NCI-H345 (cell line): ENCODE data around the gene NUCB1.
A peak's percentile ranks its signal among the peaks of the same experiment; 100 is the strongest.

Experiments used
- DNase-seq: peaks from one replicate; lab custom pipeline; 2025; lab: John Stamatoyannopoulos, UW

Gene NUCB1

DNA sequence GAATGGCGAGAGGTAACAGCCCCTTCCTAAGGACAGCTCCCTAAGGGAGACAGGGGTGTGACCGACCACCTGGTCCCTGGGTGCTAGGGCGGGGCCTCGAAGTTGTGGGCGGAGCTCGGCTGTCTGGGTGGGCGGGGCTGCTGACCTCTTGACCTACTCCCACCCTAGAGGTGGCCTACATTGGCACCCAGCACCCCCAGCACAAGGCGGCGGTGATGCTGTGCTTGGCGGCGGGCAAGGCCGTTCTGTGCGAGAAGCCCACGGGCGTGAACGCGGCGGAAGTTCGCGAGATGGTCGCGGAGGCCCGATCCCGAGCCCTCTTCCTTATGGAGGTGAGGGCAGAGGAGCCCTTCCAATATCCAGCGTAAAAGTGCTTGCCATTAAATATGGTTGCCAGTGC lies 35.8 kb downstream of the NUCB1 start:
- no peak for DNase-seq

DNA sequence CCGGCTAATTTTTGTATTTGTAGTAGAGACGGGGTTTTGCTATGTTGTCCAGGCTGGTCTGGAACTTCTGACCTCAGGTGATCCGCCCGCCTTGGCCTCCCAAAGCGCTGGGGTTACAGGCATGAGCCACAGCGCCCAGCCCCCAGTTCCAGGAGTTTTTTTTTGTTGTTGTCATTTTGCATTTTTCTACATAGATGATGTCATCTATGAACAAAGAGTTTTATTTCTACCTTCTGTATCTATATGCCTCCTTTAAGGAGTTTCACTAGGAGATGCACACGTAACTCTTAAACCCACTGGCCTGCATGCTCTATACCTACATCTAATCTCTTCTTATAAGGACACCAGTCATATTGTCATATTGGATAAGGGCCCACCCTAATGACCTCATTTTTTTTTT lies 38.1 kb downstream of the NUCB1 start:
- no peak for DNase-seq

GRCh38 chr19:48940902-48941301 lies 40.8 kb downstream of the NUCB1 start:
- no peak for DNase-seq

DNA sequence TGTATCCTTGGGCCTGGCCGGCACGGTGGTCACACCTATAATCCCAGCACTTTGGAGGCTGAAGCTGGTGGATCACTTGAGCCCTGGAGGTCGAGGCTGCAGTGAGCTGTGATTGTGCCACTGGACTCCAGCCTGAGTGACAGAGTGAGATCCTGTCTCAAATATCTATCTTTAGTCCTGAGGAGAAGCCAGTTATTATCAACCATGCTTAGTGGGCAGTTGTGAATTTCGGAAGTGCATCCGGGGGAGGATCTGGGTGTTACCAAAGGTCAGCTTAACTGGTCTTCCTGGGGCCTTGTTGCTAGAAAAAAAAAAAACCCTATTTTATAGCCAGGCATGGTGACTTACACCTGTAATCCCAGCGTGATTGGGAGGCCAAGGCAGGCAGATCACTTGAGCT lies 43.0 kb downstream of the NUCB1 start:
- no peak for DNase-seq

DNA sequence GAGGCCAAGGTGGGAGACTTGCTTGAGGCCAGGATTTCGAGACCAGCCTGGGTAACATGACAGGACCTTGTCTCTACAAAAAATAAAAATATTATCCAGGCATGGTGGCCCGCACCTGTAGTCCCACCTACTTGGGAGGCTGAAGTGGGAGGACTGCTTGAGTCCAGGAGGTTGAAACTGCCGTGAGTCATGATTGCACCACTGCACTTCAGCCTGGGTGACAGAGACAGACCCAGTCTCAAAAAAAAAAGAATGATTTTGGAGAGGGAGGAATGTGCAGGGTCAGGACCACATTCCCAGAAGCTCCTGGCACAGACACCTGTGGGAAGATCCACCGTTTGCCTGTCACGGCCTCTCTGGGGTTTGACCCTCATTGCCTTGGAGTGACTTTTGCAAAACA lies 45.3 kb downstream of the NUCB1 start:
- DNase-seq = no peak

DNA sequence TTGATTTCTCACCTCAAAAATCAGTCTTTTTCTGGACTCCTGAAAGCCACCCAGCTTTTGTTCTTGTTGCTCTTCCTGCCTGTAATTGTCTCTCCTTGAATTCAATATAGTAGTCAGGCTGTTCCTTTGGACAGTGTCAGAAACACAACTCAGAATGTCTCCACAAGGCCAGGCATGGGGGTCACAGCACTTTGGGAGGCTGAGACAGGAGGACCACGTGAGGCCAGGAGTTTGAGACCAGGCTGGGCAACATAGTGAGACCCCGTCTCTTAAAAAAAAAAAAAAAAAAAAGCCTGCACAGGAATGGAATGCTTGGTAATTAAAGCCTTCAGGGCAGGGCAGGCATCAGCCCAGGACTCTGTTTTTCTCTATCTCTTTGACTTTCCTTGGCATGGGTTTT lies 45.7 kb downstream of the NUCB1 start:
- no peak for DNase-seq

- DNase-seq = no peak
These were observed 46.5 kb downstream of the NUCB1 start for GRCh38 chr19:48946463-48947257.

DNA sequence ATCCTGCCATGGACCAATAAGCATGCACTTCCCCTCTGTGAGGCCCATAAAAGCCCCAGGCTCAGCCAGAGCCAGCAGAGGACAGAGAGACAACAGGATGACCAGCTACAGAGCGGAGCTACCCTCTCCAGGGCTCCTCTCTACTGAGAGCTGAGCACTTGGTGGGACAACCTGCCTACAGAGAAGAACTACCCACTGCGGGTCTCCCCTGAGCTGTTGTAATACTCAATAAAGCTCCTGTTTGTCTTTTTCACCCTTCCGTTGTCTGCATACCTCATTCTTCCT lies 47.1 kb downstream of the NUCB1 start:
- no peak for DNase-seq

- DNase-seq = no peak
These were observed 50.0 kb downstream of the NUCB1 start for GRCh38 chr19:48950159-48950558.

DNA sequence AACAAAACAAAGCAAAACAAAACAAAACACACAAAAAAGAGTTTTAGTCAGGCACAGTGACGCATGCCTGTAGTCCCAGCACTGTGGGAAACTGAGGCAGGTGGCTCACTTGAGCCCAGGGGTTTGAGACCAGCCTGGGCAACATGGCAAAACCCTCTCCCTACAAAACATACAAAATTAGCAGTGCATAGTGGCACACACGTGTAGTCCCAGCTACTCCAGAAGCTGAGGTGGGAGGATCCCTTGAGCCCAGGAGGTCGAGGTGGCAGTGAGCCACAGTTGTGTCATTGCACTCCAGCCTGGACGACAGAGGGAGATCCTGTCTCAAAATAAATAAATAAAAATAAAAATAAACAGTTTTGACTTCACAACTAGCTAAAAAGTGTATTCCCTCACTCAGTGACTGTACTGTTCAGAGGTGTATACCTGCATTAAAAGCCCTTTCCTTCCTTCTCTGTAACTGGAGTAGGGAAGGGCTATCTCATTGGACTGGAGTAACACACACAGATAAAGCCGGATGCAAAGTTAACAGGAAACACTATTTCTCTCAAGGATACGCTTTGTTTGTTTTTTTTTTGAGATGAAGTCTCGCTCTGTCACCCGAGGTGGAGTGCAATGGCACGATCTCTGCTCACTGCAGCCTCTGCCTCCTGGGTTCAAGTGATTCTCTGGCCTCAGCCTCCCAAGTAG lies 50.9 kb downstream of the NUCB1 start:
- no peak for DNase-seq

- no peak for DNase-seq
These were observed 53.0 kb downstream of the NUCB1 start for GRCh38 chr19:48953141-48953540.

DNA sequence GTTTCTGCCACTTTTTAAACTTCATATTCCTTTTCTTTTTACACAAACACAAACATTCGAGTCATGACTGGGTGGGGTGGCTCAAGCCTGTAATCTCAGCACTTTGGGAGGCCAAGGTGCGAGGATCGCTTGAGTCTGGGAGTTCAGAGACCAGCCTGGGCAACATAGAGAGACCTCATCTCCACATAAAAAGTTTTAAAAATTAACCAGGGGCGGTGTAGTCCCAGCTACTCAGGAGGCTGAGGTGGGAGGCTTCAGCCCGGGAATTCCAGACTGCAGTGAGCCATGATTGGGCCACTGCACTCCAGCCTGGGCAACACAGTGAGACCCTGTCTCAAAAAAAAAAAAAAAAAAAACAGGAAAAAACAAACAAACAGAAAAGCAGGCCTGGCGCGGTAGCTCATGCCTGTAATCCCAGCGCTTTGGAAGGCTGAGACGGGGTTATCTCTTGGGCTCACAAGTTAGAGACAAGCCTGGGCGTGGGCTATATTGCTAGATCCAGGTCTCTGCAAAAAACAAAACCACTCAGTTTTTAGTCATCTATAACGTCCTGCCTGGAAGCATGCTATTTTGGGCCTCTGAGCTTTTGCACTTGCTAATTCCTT lies 54.0 kb downstream of the NUCB1 start:
- DNase-seq = no peak

DNA sequence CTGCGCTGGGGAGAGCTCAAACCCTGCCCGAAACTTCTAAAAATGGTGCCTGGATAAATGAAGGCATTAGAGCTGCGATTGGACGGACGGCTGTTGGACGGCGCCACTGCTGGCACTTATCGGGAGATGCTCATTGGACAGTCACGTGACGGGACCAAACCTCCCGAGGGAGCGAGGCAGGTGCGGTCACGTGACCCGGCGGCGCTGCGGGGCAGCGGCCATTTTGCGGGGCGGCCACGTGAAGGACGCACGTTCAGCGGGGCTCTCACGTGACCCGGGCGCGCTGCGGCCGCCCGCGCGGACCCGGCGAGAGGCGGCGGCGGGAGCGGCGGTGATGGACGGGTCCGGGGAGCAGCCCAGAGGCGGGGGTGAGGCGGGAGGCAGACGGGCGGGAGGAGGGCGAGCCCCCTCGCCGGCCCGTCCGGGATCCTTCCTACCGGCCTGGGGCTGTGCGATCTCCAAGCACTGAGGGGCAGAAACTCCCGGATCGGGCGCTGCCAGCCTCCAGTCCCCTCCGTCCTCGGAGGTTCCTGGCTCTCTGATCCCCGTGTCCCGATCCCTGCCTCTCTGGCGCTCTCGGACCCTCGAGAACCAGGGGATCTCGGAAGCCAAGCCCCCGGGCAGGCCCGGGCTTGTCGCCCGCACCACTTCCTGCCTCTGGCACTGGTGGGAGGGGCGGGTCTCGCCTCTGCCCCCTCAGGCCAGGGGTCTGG lies 54.6 kb downstream of the NUCB1 start, which contains the start of gene BAX:
Gene BAX (plus strand): TSS at position 281 of the 713 bp plus-strand sequence. CDS start 54 bp downstream, at position 335.
- peak; percentile 95 for DNase-seq

- no peak for DNase-seq
These were observed 55.3 kb downstream of the NUCB1 start for GRCh38 chr19:48955308-48955958.

- DNase-seq = no peak
These were observed 57.9 kb downstream of the NUCB1 start for GRCh38 chr19:48958006-48958405.

DNA sequence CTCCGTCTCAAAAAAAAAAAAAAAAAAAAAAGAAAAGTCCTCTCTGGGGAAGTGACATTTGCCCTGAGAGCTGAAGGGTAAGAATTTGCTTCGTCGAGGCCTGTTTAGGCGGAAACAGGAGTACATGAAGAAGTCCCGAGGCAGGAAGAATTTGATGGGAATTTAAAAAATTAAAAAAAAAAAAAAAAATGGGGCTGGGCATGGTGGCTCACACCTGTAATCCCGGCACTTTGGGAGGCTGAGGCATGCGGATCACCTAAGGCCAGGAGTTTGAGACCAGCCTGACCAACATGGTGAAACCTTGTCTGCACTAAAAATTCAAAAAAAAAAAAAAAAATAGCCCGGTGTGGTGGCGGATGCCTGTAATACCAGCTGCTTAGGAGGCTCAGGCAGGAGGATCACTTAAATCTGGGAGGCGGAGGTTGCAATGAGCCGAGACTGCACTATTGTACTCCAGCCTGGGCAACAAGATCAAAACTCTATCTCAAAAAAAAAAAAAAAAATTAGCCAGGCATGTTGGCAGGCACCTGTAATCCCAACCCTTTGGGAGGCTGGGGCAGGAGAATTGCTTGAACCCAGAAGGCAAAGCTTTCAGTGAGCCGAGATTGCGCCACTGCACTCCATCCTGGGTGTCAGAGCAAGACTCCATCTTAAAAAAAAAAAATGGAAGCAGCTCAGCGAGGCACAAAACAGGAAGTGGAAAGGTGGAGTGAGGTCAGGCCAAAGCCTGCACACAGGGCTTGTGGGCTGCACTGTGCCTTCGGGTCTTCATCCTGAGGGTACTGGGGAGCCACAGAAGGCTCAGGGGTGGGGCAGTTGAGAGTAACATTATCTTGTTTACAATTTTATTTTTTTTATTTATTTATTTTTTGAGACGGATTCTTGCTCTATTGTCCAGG lies 59.5 kb downstream of the NUCB1 start:
- DNase-seq = no peak

DNA sequence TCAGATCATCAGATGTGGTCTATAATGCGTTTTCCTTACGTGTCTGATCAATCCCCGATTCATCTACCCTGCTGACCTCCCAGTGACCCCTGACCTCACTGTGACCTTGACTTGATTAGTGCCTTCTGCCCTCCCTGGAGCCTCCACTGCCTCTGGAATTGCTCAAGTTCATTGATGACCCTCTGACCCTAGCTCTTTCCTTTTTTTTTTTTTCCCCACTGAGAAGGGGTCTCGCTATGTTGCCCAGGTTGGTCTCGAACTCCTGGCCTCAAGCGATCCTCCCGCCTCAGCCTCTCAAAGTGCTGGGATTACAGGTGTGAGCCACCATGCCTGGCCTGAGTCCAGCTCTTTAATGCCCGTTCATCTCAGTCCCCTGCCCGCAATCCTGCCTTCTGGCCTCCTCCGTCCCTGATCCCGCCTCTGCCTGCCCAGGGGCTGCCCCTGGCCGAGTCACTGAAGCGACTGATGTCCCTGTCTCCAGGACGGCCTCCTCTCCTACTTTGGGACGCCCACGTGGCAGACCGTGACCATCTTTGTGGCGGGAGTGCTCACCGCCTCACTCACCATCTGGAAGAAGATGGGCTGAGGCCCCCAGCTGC lies 61.0 kb downstream of the NUCB1 start:
- DNase-seq = no peak

DNA sequence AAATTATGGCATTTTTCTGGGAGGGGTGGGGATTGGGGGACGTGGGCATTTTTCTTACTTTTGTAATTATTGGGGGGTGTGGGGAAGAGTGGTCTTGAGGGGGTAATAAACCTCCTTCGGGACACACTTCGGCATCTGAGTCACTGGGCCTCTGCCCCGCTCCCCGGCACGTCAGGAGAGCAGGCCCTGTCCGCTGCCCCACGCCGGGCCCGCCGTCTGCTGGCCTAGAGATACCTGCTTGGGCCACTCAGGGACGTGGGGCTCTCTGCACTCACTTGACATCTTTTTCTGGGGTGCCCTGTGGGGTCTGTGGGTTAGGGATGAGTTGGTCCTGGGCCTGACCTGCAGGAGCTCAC lies 61.5 kb downstream of the NUCB1 start:
- DNase-seq = no peak

- DNase-seq = no peak
These were observed 62.1 kb downstream of the NUCB1 start for GRCh38 chr19:48962029-48962848.

DNA sequence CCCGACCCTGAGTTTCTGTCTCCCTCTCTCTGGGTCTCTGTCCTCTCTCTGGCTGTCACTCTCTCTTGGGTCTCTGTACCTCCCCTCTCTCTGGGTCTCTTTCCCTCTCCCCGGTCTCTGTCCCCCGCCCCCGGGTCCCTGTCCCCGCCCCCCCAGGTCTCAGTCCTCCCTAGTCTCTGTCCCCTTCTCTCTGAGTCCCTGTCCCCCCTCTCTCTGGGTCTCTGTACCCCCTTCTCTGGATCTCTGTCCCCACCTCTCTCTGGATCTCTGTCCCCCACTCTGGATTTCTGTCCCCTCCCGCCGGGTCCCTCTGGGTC lies 62.7 kb downstream of the NUCB1 start:
- no peak for DNase-seq
